Pancreas (tissue), 10 donors: ENCODE measurements around the gene PLA2G4F. TPM values are rescaled to one million over a fixed set of nuclear protein-coding genes. Genes with fewer than 3 reads are reported as not detected.

Source experiments
- ATAC-seq, 4 donors: fragments of 200-7000 bp; cut with Tn5 transposase; one replicate each; pipeline versions ENCODE4 v1.8.0 to v1.9.1; 2020; ENCODE audit warnings: mild to moderate bottlenecking in 4 of 4, moderate library complexity in 4 of 4
- DNase-seq, 6 donors: peaks; one replicate each; pipeline ENCODE4 v3.0.0-alpha.2; 2020
- FAIRE-seq: peaks from 2 replicates; lab custom pipeline; 2012; peaks lifted over from hg19 to GRCh38; lab: Jason Lieb, UNC
- H3K27ac ChIP-seq, 4 donors: fragments of 200-600 bp; sonication (generic); 1 replicate in 3 of 4; 2 replicates in 1 of 4; pipeline versions ENCODE4 v1.5.0 to v1.8.0; 2020
- H3K27me3 ChIP-seq, 4 donors: fragments of 200-600 bp; one replicate each; pipeline ENCODE4 v1.8.0; 2021
- H3K36me3 ChIP-seq, 3 donors: fragments of 200-600 bp; sonication (generic) in 1 of 3; one replicate each; pipeline versions ENCODE4 v1.5.0 to v1.8.0; 2020 to 2021
- H3K4me1 ChIP-seq, 3 donors: fragments of 200-600 bp; one replicate each; pipeline ENCODE4 v1.8.0; 2021
- H3K4me3 ChIP-seq, 4 donors: fragments of 200-600 bp; sonication (generic) in 2 of 4; one replicate each; pipeline versions ENCODE4 v1.5.0 to v1.8.0; 2020 to 2021
- H3K9me3 ChIP-seq, 4 donors: fragments of 200-600 bp; one replicate each; pipeline ENCODE4 v1.8.0; 2021
- CTCF ChIP-seq, 4 donors: fragments of 200-600 bp; sonication (generic) in 3 of 4; IDR thresholded peaks; one replicate each; pipeline versions ENCODE4 v1.5.0 to v1.8.0; 2021; ENCODE audit warnings: antibody characterized with exemption in 4 of 4
- WGBS, 2 donors: extraction: QIAGEN DNeasy Blood & Tissue Kit; methylation state at CpG; one replicate each; pipeline ENCODE4 v1.1.7; 2013; 5-methylcytosine and 5-hydroxymethylcytosine counted together
- intact Hi-C, 3 donors: fragments of 100-400 bp; cut with DNase I; formaldehyde crosslinking; loops; one replicate each; pipeline versions ENCODE4 v1.11.1 to v1.14.2; 2022
- polyA plus RNA-seq, 2 donors: library from polyadenylated mRNA; stranded (reverse); fragments of 200-250 nt; gene quantifications; one replicate each; pipeline ENCODE4 v1.2.3, GENCODE V29; 2013
- total RNA-seq, 6 donors: library from RNA; stranded (reverse); fragmentation: NEBNext Ultra II Directional in 4 of 6; extraction: Animal tissue kit (Norgen Biotek cat#: 25700) in 4 of 6; gene quantifications; one replicate each; pipeline versions ENCODE4 v1.2.1 to v1.2.4, GENCODE V29; 2021 to 2023
- donor health status: healthy with polysubstance abuse.
- donor health status: DM: no; HTN: no; CAD: no; lungs with moderate emphysema.
- donor health status: DM: no; HTN: no; CAD: no.
- donor health status: control.
- donor health status: control.
- donor health status: Bipolar disorder and iron deficiency.
- donor health status: DM: yes; HTN: yes; CAD: no.
- donor health status: DM: no; HTN: no; CAD: no.
- donor health status: DM: no; HTN: no; CAD: no.
- donor health status: DM: yes; HTN: yes; CAD: no.

PLA2G4F gene
- total and polyA plus RNA-seq, 8 donors, result 0.08 to 1.1 (median 0.29) TPM

DNA sequence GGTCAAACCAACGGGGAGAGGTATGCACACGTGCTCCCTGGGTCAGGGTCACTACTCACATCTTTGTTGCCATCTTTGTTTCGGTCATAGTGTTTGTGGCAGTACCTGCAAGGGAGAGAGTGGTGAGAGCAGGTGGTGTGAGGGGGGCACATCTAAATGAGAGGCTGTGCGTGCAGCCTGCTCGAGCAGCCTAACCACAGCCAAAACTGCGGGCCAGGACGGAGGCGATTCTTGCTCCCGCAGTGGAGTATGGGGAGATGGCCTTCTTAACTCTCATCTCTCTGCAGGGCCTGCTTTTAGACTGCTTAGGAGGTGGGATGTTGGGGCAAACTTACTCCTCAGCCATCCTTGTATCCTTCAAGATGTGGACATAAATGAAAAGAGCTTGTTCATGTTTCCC lies 6.9 kb upstream of the PLA2G4F start:
- Histone ChIP-seq H3K36me3 (peaks cover 0 to 74% (median 47%) of the 10 kb centered on the region in 3 donors), H3K27me3 (no peaks in the 10 kb centered on the region), H3K9me3 (no peaks in the 10 kb centered on the region), H3K27ac (no peak overlapping the region), H3K4me3 (no peak overlapping the region), H3K4me1 (no peaks in the 10 kb centered on the region)
- TF ChIP-seq CTCF (IDR thresholded peaks at IDR 0.05), result no peak
- FAIRE-seq (no peak), ATAC-seq (no peak), DNase-seq (no peak)
- intact Hi-C loops, result loop anchor here in 1 of 3 donors (10.0 kb wide), 1 partner anchor 62 kb away; no protein-coding TSS in a partner anchor
- WGBS, 2 donors, result 94% methylated on average over 9 of the region's 9 CpGs

DNA sequence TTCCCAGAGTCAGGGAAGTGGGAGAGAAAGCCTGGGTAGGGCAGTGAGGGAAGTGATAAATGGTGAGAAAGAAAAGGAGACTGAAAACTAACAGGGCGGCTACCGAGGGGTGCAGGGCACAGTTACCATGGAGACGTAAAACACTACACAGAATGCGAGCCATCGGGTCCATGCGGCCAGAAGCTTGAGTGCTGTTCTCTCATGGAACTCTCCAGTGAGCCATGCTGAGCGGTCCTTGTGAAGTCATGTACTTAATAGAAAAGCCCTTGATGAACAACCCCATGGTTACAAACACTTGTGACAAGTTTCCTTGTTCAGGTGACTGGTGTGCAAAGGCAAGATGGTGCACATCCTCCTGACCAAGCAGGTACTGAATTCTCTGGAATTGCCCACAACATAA lies 3.7 kb upstream of the PLA2G4F start:
- peaks cover 0 to 49% (median 25%) of the 10 kb centered on the region in 3 donors for H3K36me3 ChIP-seq
- no peak for DNase-seq
- H3K4me1 ChIP-seq, result peaks cover 3 to 12% (median 11%) of the 10 kb centered on the region in 3 donors
- no peak for FAIRE-seq
- no peaks in the 10 kb centered on the region for H3K9me3 ChIP-seq
- H3K27ac ChIP-seq, result no peak overlapping the region
- H3K4me3 ChIP-seq, result no peak overlapping the region
- 77 to 89% methylated on average over 7 of the region's 7 CpGs for WGBS, 2 donors
- no peaks in the 10 kb centered on the region for H3K27me3 ChIP-seq
- no peak for TF ChIP-seq CTCF (IDR thresholded peaks at IDR 0.05)
- ATAC-seq, result no peak
- intact Hi-C loops, result loop anchor here in 1 of 3 donors (10.0 kb wide), 1 partner anchor 65 kb away; no protein-coding TSS in a partner anchor

DNA sequence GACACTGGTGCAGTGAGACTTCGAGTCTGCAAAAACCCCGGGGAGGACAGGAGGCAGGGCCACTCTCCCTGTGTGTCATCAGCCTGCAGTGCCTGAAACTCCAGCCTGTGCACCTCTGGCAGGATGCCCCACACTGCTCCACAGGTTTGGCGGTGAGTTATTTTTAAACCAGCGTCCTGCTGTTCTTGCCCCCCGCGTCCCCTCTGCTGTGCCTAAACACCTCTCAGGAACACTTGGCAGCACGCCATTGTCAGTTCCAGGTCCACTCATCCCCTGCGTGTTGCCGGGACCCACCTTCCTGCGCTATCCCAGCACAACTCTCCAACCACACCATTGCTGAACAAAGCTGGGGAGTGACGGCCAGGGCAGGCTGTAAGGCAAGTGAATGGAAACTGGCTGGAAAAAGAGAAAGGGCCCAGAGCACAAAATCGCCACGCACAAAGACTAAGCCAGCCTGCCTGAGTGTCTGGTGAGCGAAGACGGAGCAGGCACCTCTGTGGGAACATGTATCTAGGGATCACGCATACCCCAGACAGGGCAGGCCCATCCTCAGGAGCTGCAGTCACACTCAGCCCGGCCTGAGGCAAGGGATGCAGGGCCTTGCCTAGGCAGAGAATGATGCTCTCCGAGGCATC lies 3.1 kb upstream of the PLA2G4F start:
- DNase-seq (peak in 1 of 6 donors; percentile 67), FAIRE-seq (no peak), ATAC-seq (no peak)
- Histone ChIP-seq H3K9me3 (no peaks in the 10 kb centered on the region), H3K4me1 (peaks cover 3 to 12% (median 11%) of the 10 kb centered on the region in 3 donors), H3K4me3 (no peak overlapping the region), H3K27me3 (no peaks in the 10 kb centered on the region), H3K36me3 (peaks cover 0 to 46% (median 22%) of the 10 kb centered on the region in 3 donors), H3K27ac (no peak overlapping the region)
- 90 to 93% methylated on average over 18 of the region's 18 CpGs for WGBS, 2 donors
- TF ChIP-seq CTCF (IDR thresholded peaks at IDR 0.05), result no peak
- intact Hi-C loops, result loop anchor here in 1 of 3 donors (10.0 kb wide), 1 partner anchor 65 kb away; no protein-coding TSS in a partner anchor

- Histone ChIP-seq H3K27me3 (no peaks in the 10 kb centered on the region), H3K4me3 (no peak overlapping the region), H3K4me1 (peaks cover 3 to 12% (median 11%) of the 10 kb centered on the region in 3 donors), H3K27ac (no peak overlapping the region), H3K9me3 (no peaks in the 10 kb centered on the region), H3K36me3 (peaks cover 0 to 40% (median 18%) of the 10 kb centered on the region in 3 donors)
- intact Hi-C loops, result no loop called here
- no peak for ATAC-seq
- no peak for DNase-seq
- no peak for TF ChIP-seq CTCF (IDR thresholded peaks at IDR 0.05)
- FAIRE-seq, result no peak
- WGBS, 2 donors, result 89 to 90% methylated on average over 10 of the region's 10 CpGs
Observed at GRCh38 chr15:42158941-42159340, 2.5 kb upstream of the PLA2G4F start.
